HG03045 (cell line): Measurements from ENCODE around the gene RAB3C.
"Not testable (repeated sequence)": the region's sequence is repeated elsewhere in the genome, so short reads cannot be mapped to it uniquely, and the experiment has no call there.

Experiments
- ATAC-seq: cut with Tn5 transposase; IDR thresholded peaks from one replicate; pipeline ENCODE4 v1.9.1; 2021; ENCODE audit warnings: mild to moderate bottlenecking, moderate library complexity; ENCODE audit not compliant: unreplicated experiment

The RAB3C gene

DNA sequence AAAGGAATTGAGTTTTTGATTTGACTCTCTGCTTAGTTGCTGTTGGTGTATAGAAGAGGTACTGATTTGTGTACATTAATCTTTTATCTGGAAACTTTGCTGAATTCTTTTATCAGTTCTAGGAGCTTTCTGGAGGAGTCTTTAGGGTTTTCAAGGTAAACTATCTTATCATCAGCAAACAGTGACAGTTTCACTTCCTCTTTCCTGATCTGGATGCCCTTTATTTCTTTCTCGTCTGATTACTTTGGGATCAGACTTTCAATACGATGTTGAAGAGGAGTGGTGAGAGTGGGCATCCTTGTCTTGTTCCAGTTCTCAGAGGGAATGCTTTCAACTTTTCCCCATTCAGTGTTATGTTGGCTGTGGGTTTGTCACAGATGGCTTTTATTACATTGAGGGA, 17.7 kb downstream of the RAB3C start:
- ATAC-seq, result not testable (repeated sequence)

GRCh38 chr5:58602889-58603288, 20.0 kb downstream of the RAB3C start:
- not testable (repeated sequence) for ATAC-seq

DNA sequence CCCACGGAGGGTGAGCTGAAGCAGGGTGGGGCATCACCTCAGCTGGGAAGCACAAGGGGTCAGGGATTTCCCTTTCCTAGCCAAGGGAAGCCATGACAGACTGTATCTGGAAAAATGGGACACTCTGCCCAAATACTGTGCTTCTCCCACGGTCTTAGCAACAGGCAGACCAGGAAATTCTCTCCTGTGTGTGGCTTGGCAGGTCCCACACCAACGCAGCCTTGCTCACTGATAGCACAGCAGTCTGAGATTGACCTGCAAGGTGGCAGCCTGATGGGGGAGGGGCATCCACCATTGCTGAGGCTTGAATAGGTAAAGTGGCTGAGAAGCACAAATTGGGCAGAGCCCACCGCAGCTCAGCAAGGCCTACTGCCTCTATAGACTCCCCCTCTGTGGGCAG, 23.2 kb downstream of the RAB3C start:
- ATAC-seq, result no peak

DNA sequence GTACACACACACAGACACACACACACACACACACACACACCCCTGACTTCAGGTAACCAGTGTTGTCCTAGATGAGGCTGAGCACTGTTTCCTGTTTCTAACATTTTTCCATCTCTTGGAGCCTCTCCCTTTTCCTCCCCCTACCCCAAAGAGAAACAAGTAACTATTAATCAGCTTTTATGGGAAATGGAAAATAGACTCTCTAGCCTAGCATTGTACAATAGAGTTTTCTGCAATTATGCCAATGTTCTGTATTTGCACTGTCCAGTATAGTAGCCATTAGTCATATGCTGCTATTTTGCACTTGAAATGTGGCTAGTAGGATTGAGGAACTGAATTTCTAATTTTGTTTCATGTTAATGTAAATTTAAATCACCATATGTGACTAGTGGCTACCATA, 33.1 kb downstream of the RAB3C start:
- ATAC-seq, result no peak

DNA sequence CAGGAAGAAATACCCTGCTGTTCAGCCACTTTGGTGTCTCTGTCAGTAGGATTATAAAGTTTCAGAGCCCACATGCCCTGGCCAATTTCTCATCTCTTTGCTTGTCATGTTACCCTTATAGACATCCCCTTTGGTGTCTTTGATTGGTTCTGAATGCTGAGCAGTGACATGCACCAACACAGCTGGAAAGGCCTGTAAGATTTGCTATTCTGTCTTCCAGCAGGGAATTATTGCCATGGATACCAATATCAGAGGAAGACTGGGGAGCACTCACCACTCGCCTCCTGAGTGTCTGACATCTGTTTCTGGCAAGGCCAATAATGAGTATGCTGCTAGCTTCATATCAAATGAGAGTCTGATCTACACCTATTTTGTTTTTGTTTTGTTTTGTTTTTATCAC, 34.4 kb downstream of the RAB3C start:
- ATAC-seq, result no peak

DNA sequence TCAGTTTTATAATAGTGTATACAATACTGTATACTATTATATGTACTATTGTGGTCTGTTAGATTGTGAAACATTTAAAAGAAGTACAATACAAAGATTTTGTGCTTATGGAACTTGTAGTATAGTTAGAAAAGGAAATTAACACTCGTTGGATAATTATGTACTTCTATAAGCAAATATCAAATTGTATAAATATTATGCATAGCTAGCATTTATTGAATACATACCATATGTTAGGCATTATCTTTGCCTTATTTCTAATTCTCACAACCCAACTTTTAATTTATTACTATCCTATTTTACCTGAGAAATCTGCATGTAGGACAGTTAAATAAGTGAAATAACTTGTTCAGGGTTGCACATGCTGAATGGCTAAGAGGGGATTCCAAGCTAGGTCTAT, 37.5 kb downstream of the RAB3C start:
- no peak for ATAC-seq

- no peak for ATAC-seq
Observed at GRCh38 chr5:58622936-58623871, 40.3 kb downstream of the RAB3C start.

- ATAC-seq, result no peak
Observed at GRCh38 chr5:58628626-58629025, 45.8 kb downstream of the RAB3C start.

DNA sequence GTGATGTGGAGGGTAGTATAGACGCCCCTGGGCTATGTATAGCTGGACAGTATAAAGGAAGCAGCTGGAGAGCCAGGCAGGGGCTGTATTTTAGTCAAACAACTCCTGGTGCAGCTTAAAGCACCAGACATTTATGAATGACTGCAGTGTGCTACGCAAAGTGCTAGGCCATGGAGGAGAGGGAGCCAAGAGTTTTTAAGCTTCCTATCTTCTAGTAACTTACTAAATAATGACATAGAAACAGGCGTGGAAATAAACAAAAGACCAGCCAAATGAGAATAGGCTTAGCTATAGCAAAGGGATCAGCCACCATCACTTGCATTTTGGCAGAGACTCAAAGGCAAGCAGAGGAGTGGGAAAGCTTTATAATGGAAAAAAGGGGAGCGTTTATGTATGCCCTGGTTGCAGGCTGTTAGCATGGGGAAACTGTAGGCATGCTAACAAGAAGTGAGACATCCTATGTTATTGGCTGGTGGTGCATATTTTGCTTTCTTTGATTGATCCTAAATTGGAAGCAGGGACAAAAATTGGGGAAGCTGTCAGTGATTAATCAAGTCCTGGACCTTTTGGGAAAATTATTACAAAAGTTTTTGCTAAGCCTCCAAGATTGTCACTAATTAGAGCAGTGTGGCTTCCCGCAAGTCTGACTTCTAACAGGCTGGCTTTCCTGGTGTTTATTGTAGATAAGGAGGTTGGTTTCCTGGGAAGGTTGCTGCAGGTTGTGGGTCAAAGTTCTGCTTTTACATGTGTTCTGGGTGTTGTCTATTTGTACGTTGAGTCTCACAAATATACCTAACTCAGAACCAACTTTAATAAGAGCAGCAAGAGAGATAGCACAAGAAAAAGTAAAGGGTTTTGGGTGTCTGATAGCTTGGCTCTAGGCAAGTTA, 46.6 kb downstream of the RAB3C start:
- no peak for ATAC-seq

DNA sequence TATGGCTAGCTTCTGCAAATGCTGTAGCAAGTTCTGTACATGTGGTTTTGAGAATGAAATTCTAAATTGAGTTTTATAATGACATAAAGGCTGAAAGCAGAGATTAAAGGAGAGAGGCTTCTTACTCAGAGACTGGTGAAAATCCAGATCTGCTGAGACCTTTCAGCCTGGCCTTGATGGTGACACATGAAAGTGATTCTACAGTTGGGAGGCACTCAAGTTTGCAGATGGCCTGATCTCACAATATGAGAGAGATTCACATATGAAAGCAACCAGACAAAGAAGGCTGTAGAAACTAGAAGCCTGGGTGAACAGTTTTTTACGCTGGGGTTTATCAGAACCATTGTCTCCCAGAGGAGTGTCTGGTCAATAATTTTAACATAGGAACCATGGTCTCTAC, 49.0 kb downstream of the RAB3C start:
- ATAC-seq, result no peak

DNA sequence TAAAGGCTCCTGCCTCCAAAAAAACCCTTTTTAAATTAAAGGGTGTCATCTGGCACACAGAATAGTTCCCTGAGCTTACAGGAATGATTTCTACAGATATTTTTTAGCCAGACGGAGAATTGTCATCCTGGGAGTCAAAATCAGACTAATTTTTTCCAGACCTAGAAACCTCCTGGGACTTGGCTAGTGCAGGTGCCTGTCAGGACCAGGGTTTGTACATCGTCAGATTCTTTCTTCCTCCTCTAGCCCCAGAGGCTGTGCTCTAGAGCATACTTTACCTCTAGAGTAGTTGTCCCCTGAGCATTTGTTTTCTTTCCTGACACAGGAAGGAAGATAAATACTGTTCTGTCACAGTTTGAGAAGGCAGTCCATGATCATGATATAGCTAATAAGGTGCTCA, 52.5 kb downstream of the RAB3C start:
- no peak for ATAC-seq

DNA sequence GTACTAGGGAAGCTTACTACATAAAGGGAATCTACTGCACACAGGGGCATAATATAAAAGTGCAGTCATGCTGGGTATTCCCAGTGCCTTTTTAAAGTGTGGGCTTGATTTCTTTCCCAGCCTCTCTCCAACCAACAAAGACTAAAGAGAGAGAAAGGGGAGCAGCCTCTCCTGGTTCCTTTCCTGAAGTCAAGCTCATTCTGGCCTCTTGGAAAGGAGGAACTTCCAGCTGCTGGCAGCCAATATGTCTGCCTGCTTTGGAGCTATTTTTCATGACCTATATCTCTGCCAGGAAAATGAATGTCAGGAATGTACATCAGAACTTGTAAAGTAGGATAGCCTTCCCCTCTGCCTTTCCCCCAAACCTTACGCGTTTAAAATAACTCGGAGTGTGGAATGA, 57.1 kb downstream of the RAB3C start:
- ATAC-seq, result no peak

DNA sequence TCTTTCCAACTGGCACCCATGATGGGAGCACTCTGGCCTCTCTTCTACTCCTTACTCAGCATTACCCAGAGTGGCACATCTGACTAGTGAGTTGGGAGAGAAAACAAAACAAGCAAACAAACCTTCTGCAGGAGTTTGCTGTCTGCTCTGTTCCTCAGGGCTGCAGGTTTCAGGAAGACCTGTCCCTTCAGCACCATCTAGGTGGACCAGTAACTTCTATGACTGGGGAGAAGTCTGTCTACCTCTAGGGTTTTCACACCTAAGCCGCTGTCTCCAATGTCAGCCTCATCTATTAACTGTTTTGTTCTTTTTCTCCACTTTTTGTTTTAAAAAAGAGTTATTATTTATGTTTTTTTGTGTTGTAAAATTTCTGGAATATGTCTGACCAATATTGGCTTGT, 58.7 kb downstream of the RAB3C start:
- ATAC-seq, result no peak

GRCh38 chr5:58648846-58649245, 66.0 kb downstream of the RAB3C start:
- ATAC-seq, result no peak

- ATAC-seq, result no peak
Observed at GRCh38 chr5:58649716-58650115, 66.8 kb downstream of the RAB3C start.

- ATAC-seq, result no peak
Observed at GRCh38 chr5:58653521-58653920, 70.6 kb downstream of the RAB3C start.

DNA sequence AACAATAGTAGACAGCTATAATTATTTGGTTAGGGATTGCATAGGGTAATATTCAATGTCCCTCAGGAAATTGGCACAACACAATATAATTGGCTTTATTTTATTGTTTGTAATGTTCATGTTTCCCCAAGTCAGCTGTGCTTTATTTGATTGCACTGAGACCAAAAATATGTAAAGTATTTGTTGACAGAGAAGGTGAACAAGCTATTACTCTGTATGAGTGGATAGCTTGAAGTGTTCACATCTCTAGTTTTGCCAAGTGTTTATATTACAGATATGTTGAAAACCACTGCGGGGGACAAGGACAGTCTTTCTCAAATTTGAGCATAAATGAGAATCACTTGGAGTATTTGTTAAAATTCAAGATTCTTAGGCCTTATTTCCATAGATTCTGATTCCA, 83.3 kb downstream of the RAB3C start:
- ATAC-seq, result no peak

GRCh38 chr5:58666598-58667581, 84.0 kb downstream of the RAB3C start:
- no peak for ATAC-seq

GRCh38 chr5:58670582-58670981, 87.7 kb downstream of the RAB3C start:
- ATAC-seq, result no peak

- ATAC-seq, result no peak
Observed at GRCh38 chr5:58671155-58671554, 88.3 kb downstream of the RAB3C start.

GRCh38 chr5:58672521-58672920, 89.6 kb downstream of the RAB3C start:
- no peak for ATAC-seq
